GM18951 (cell line): ENCODE data around the gene DISC1.
"Not testable (repeated sequence)": the region's sequence is repeated elsewhere in the genome, so short reads cannot be mapped to it uniquely, and the experiment has no call there.

Source experiments
- POLR2A ChIP-seq: IDR thresholded peaks from 4 replicates; pipeline ENCODE4 v1.6.1; 2011; ENCODE audit warnings: mild to moderate bottlenecking; ENCODE audit not compliant: insufficient read length, insufficient read depth; ENCODE audit errors: extremely low read depth
- in situ Hi-C: fragments of 300-500 bp; cut with MboI; formaldehyde crosslinking; loops from one replicate; pipeline ENCODE4 v1.12.0; 2022; ENCODE audit warnings: low sequenced_read_pairs, mixed read lengths, inconsistent platforms; ENCODE audit not compliant: unreplicated experiment

DISC1 gene

DNA sequence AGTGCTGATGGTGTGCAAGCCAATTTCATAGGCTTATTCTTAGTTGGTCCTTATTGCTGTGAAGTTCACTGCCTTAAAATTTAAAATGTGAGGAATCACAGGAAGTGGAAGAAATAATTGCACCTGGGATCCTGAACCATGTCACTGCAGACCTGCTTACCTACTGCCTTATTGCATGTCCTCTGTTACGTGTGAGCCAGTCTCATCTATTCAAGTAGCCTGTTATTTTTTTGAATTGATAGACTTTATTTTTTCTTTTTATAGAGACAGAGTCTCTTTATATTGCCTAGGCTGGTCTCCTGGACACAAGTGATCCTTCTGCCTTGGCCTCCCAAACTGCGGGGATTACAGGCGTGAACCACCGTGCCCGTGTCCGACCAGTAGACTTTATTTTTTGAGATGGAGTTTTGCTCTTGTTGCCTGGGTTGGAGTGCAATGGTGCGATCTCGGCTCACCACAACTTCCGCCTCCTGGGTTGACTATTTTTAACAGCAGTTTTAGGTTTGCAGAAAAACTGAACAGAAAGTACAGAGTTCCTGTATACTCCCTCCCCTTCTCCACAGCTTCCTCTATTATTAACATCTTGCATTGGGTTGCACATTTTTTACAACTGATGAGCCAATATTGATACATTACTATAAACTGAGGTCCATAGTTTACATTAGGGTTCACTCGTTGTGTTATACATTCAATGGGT, 14.0 kb upstream of the DISC1 start:
- no peak for TF ChIP-seq POLR2A
- in situ Hi-C loops: no loop called here

DNA sequence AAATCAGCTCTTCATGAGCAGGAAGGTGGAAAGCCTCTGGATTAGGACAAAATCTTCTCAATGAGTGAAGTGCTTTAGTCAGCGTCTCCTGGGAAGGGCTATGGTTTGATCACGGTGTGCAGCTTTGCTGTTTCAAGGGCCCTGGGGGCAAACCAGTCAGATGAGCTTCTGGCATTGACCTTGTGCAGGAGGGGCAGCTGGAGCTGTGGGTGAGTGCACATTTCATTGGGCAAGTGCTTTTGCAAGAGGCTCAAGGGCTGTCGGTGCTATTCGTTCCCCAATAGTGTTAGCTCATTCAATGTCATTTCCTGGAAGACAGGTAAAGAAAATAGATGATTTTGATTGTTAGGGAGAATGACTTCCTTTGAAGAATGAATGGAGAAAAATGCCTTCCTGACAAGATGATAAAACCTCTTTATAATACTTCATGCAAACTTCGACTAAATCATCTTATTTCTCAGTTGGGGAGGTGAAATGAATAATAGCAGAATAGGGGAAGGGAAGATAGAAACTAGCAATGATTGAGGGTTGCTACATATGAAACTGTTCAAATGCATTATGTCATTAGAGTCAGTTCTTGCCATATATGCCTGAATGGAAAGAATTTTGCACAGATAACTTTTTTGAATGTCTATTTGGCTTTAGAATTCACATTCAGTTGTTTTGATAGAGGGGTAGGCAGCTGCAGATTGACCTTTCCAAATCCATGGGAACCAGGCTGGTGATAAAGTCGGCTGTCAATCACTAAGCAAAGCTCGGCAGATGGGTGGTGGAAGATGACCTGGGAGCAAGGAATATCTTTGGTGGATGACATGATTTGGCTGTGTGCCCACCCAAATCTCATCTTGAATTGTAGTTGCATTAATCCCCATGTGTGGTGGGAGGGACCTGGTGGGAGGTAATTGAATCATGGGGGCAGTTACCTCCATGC, 12.9 kb upstream of the DISC1 start:
- TF ChIP-seq POLR2A: no peak
- in situ Hi-C loops: no loop called here

DNA sequence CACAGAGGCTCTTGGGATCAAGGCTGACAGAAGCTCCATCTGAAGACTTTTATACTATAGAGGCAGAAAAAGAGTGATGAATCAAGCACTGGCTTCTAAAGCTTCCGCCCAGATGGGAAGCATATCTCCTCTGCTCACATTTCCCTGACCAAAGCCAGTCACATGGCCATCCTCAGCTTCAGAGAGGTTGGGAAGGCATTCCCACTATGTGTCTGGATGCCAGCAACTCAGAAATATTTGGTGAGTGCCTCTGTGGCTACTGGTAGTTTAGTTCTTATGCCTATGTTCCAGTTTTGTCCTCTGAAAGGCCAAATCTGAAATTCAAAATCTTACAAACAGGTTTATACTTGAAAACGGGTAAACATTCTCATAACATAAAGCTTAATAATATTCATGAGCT, 9.9 kb upstream of the DISC1 start:
- in situ Hi-C loops: no loop called here

DNA sequence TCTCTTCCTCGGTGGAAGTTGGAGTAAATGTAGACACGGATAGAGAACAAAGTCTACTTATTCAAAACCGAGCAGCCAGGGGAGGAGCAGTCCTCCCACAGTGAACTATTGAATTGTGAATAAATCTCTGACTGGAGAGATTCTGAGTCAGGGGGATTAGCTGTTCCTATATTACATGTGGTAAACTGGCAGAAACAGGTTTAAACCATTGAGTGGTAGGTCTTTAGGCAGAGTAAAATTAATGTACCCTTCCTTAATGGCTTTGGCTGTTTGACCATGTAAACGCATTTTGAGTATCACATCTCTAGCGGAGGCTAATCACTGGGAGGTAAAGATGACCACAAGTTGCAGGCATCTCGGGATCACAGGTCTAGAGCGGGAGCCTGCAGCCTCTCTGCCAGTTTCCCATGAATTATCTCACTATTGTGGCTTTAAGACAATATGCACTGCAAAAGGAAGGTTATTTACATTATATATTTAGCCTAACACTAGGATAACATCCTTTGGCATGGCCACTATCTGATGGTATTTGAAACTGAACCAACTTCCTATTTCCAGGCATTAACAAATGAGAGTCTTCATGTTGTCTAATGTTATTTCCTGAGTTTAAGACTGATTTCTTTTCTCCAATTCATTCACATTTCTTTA, 7.9 kb upstream of the DISC1 start:
- in situ Hi-C loops: no loop called here
- TF ChIP-seq POLR2A: no peak

More for the DNA sequence above, 9.9 kb upstream of the DISC1 start:
- TF ChIP-seq POLR2A: no peak

DNA sequence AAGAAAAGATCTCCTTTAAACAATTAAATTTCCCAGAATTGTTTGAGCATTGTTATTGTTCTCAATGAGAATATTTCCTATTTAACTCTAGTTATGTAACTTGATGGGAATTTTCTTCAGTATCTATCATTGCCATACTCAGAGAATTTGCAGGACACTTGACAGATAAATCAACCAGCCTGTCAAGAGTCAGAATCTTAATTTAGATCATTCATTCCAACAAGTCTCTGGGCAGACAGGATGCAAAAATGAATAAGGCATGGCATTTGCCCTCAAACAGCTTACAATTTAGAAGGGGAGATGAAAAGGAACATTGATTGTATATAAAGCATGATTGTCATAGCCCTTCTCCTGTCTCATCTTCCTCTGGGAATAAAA, 7.3 kb upstream of the DISC1 start:
- in situ Hi-C loops: no loop called here
- TF ChIP-seq POLR2A: no peak

DNA sequence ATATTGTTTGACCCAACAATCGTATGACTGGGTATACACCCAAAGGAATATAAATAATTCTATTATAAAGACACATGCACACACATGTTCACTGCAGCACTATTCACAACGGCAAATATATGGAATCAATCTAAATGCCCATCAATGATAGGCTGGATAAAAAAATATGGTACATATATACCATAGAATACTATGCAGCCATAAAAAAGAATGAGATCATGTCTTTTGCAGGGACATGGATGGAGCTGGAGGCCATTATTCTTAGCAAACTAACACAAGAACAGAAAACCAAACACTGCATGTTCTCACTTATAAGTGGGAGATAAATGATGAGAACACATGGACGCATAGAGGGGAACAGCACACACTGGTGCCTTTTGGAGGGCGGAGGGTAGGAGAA, 1.5 kb upstream of the DISC1 start:
- in situ Hi-C loops: not testable (repeated sequence)

DNA sequence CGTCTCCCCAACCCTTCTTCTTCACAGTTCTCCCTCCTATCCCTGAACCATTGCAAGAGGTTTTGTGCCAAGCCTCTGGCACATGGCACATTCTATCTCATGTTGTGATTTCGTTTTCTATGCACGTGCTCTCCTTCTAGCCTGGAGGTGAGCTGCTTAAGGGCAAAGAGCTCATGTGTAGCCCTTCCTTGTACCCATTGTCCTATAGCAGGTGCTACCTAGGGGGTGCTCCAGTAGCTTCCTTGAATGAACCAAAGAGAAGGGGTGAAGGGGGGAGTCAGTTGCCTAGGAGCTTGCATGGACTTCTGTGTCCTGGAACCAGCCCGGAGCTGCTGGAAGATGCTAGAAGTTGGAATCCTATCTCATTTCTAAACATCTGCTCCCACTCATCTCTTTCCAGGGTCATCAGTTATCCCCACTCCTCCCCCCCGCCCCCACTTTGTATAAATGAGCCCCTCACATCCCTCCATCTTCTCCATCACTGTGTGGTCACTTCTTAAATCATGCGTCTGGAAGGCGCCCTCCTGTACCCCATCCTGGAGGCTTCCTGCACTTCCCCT, 535 bp upstream of the DISC1 start:
- in situ Hi-C loops: no loop called here
- no peak for TF ChIP-seq POLR2A

DNA sequence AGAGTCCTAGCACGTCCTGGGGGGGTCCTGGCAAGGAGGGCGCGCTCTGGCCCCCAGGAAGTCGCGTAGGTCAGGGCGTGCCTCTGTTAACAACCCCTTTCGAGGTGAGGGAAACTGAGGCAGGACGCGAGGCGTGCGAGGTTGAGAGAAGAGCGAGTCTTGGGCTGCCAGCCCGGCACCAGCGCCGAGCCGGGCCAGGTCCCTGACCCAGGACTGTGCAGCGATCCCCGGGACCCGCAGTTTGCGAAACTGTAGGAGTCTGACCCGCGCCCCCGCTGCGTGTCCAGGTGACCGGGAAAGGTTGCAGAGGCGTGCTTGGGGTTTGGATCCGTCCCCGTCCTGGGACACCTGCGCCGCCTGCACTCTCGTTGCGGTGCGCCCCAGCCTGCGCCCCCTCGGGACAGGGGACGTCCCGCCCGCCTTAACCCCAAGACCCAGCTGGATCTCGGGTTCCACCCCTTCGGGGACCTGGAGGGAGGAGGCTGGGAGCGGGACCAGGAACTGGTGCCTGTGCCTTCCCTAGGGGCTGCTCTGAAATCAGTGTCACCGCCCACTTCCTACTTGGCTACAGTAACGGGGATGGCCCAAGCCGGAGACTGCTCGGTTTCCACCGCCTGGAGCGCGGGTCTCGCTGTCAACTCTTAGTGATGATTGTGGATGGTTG, 493 bp downstream of the DISC1 start:
- in situ Hi-C loops: no loop called here
- TF ChIP-seq POLR2A: no peak

DNA sequence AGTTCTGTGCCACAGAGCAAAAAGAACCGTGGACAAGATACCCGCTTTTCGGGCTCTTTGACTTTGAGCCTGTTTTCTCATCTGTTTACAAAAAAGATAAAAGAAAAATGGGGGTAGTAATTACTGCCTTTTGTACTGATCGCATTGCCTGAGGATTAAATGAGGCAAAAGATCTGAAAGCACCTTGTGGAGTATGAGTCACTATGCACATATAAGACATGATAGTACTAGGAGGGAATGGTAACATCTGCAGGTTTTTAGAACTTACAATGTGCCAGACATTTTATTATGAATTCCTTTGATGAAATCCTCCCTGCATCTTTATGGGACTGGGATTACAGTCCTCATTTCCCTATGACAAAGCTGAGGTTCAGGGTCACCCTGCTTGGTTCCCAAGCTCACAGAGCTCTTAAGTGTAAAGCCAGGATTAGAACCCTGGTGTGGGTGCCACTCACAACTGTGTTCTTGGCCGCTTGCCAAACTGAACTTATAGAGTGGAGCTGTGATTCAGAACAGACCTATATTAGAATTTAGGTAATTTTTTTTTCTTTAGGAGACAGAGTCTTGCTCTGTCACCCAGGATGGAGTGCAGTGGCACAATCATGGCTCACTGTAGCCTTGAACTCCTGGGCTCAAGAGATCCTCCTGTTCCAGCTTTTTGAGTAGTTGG, 1.8 kb downstream of the DISC1 start:
- in situ Hi-C loops: no loop called here

DNA sequence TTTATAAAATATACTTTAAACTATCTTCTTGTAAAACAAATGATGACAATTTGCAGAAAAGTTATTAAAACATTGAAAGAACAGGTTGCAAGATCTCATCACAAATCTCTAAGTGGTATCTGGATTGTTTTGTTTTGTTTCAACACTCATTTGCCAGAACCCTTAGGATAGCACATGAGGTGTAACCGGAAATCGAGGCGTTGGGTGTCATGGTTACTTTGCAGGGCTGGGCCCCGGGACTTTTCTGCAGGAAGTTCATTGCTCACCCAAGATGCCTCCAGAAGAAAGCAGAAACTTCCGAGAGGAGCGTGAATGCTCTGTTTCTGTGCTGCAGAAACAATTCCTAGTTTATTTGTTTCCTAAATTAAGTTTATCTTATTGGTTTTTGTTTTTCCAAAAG, 2.5 kb downstream of the DISC1 start:
- no peak for TF ChIP-seq POLR2A
- in situ Hi-C loops: no loop called here

More for the DNA sequence above, 1.8 kb downstream of the DISC1 start:
- TF ChIP-seq POLR2A: no peak

DNA sequence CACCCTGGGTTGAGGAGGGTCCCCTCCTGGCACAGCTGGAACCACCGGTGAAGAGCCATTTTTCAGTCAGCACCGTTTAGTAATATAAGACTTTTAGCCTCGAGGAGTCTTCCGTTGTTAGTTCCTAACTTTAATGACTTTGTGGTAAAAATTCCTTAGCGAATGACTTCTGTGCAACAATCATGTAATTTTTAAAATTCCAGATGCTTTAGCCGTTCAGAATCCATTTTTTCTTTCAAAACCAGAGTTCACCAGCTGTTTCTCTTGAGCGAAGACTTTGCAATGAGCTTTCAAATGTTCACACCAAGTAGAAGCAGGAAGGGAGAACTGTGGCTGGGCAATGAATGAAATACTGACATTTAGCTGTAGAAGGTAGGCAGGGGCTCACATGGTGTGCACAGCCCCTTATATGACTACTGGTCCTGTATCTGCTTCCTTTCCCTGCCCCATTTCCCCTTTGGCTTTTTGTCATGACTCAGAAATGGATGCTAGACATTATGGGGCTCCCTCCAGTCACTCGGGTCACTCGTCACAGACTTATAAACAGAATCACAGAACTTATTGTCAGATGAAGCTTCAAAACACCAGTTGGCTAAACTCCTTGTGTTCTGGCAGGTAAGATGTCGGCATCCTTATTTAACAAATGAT, 4.1 kb downstream of the DISC1 start:
- in situ Hi-C loops: no loop called here
- no peak for TF ChIP-seq POLR2A

DNA sequence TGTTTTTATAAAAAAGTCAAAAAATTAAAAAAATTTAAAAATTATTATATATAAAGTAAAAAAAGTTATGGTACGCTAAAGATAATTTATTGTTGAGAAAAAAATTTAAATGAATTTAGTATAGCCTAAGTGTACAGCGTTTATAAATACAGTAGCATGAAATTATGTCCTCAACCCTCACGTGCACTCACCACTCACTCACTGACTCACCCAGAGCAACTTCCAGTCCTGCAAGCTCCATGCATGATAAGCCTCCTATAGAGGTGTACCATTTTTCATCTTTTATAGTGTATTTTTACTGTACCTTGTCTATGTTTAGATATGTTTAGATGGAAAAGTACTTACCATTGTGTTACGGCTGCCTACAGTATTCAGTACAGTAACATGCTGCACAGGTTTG, 5.1 kb downstream of the DISC1 start:
- in situ Hi-C loops: no loop called here
- TF ChIP-seq POLR2A: no peak
